Gastroesophageal sphincter (tissue), 3 donors: ENCODE data around the gene ECM2.
"Not testable (repeated sequence)": the region's sequence is repeated elsewhere in the genome, so short reads cannot be mapped to it uniquely, and the experiment has no call there.

Experiments
- POLR2A ChIP-seq, 2 donors: fragments of 450-650 bp; IDR thresholded peaks; one replicate each; pipeline ENCODE4 v1.6.1; 2017; ENCODE audit warnings: antibody characterized with exemption in 2 of 2, mild to moderate bottlenecking in 2 of 2, moderate library complexity in 1 of 2
- POLR2AphosphoS5 ChIP-seq: sonication (generic); formaldehyde crosslinking; IDR thresholded peaks from one replicate; pipeline ENCODE4 v1.6.1; 2017; ENCODE audit warnings: antibody characterized with exemption
- TF ChIP-seq, protein P1 (sequence below), 4 experiments: fragments of 200-600 bp in 2 of 4; fragments of 450-650 bp in 2 of 4; sonication (generic) in 1 of 4; IDR thresholded peaks; one replicate each; pipeline ENCODE4 v1.5.1; 2017 to 2019; ENCODE audit warnings: antibody characterized with exemption in 4 of 4, mild to moderate bottlenecking in 2 of 4, moderate library complexity in 2 of 4

- not testable (repeated sequence) for TF ChIP-seq POLR2A (IDR thresholded peaks at IDR 0.05); POLR2AphosphoS5
- TF ChIP-seq, protein P1, sequence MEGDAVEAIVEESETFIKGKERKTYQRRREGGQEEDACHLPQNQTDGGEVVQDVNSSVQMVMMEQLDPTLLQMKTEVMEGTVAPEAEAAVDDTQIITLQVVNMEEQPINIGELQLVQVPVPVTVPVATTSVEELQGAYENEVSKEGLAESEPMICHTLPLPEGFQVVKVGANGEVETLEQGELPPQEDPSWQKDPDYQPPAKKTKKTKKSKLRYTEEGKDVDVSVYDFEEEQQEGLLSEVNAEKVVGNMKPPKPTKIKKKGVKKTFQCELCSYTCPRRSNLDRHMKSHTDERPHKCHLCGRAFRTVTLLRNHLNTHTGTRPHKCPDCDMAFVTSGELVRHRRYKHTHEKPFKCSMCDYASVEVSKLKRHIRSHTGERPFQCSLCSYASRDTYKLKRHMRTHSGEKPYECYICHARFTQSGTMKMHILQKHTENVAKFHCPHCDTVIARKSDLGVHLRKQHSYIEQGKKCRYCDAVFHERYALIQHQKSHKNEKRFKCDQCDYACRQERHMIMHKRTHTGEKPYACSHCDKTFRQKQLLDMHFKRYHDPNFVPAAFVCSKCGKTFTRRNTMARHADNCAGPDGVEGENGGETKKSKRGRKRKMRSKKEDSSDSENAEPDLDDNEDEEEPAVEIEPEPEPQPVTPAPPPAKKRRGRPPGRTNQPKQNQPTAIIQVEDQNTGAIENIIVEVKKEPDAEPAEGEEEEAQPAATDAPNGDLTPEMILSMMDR (IDR thresholded peaks at IDR 0.05): not testable (repeated sequence)
Measured at GRCh38 chr9:92573612-92574011, 37.8 kb upstream of the ECM2 start.
